Transverse colon (tissue), 4 donors: ENCODE measurements around the gene ZNF318.

Source experiments
- EP300 ChIP-seq: sonication (generic); formaldehyde crosslinking; IDR thresholded peaks from one replicate; pipeline ENCODE4 v1.6.1; 2017; ENCODE audit warnings: antibody characterized with exemption, low read depth
- POLR2A ChIP-seq: fragments of 450-650 bp; IDR thresholded peaks from one replicate; pipeline ENCODE4 v1.6.1; 2016; ENCODE audit warnings: antibody characterized with exemption, mild to moderate bottlenecking, moderate library complexity
- POLR2AphosphoS5 ChIP-seq, 3 donors: sonication (generic); formaldehyde crosslinking; IDR thresholded peaks; one replicate each; pipeline ENCODE4 v1.6.1; 2016; ENCODE audit warnings: antibody characterized with exemption in 3 of 3
- TF ChIP-seq, protein P1 (sequence below), 5 experiments: fragments of 200-600 bp in 3 of 5; fragments of 450-650 bp in 2 of 5; sonication (generic) in 3 of 5; IDR thresholded peaks; 1 replicate in 2 of 5; 2 replicates in 3 of 5; pipeline ENCODE4 v1.5.1; 2016 to 2017; ENCODE audit warnings: antibody characterized with exemption in 5 of 5, inconsistent platforms in 3 of 5, mild to moderate bottlenecking in 2 of 5, moderate library complexity in 1 of 5

DNA sequence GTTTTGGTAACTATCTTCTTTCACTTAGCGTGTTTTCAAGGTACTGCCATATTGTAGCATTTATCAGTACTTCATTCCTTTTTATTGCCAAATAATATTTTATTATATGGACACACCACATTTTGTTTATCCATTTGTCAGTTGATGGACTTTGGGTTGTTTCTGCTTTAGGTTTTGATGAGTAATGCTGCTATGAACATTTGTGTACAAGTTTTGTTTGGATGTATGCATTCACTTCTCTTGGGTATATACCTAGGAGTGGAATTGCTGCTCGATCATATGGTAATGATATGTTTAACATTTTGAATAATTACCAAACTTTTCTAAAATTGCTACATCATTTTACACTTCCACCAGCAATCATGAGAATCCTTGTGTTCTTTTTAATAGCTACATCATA is 77.7 kb downstream of the ZNF318 start:
- TF ChIP-seq EP300 (peak; percentile 58), POLR2A (no peak), POLR2AphosphoS5 (IDR thresholded peaks at IDR 0.05) (peak in 1 of 3 donors; percentile 29)
- TF ChIP-seq, protein P1, sequence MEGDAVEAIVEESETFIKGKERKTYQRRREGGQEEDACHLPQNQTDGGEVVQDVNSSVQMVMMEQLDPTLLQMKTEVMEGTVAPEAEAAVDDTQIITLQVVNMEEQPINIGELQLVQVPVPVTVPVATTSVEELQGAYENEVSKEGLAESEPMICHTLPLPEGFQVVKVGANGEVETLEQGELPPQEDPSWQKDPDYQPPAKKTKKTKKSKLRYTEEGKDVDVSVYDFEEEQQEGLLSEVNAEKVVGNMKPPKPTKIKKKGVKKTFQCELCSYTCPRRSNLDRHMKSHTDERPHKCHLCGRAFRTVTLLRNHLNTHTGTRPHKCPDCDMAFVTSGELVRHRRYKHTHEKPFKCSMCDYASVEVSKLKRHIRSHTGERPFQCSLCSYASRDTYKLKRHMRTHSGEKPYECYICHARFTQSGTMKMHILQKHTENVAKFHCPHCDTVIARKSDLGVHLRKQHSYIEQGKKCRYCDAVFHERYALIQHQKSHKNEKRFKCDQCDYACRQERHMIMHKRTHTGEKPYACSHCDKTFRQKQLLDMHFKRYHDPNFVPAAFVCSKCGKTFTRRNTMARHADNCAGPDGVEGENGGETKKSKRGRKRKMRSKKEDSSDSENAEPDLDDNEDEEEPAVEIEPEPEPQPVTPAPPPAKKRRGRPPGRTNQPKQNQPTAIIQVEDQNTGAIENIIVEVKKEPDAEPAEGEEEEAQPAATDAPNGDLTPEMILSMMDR (IDR thresholded peaks at IDR 0.05), result no peak
